ENCODE measurements around the gene ERG.

DNA sequence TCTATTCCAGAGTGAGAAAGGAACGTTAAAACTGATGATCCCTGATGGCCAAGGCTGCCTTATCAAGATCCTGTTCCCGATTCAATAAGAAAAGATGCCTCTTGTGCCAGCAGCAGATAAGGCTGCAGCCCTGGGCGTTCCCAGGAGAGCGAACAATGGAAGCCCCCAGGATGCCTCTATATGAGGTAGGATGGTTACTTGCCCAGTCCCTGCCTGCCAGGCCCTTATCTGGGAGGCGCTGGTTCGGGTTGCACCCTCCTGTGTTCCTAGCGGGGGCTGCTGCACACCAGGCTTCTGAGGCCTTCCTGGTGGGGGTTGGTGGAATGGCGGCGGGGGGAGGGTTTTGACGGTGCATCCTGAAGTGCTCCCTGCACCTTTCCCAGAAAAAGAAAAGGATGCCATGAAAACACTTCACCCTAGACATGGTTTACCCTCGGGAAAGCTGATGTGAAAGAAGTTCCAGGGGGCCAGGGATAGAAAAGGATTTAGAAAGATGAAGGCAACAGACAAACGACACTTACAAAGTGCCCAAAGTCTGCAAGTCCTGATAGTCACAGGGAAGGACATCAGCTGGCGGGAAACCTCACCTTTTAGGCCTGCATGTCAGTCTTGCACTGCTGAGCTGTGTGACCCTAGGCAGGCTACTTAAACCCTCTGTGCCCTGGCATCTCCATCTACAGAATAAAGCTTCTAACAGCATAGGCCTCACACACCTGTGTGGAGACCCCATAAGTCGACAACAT is 141.2 kb downstream of the ERG start:
- TF ChIP-seq, protein P1, sequence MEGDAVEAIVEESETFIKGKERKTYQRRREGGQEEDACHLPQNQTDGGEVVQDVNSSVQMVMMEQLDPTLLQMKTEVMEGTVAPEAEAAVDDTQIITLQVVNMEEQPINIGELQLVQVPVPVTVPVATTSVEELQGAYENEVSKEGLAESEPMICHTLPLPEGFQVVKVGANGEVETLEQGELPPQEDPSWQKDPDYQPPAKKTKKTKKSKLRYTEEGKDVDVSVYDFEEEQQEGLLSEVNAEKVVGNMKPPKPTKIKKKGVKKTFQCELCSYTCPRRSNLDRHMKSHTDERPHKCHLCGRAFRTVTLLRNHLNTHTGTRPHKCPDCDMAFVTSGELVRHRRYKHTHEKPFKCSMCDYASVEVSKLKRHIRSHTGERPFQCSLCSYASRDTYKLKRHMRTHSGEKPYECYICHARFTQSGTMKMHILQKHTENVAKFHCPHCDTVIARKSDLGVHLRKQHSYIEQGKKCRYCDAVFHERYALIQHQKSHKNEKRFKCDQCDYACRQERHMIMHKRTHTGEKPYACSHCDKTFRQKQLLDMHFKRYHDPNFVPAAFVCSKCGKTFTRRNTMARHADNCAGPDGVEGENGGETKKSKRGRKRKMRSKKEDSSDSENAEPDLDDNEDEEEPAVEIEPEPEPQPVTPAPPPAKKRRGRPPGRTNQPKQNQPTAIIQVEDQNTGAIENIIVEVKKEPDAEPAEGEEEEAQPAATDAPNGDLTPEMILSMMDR (IDR thresholded peaks at IDR 0.05): no peak
- TF ChIP-seq POLR2A (IDR thresholded peaks at IDR 0.05): no peak

Data from testis (tissue), 2 donors.